HG03432 (cell line): ENCODE results near the gene FGD2.
"Not testable (repeated sequence)": the region's sequence is repeated elsewhere in the genome, so short reads cannot be mapped to it uniquely, and the experiment has no call there.

ENCODE experiments used
- ATAC-seq: cut with Tn5 transposase; IDR thresholded peaks from one replicate; pipeline ENCODE4 v1.9.1; 2021; ENCODE audit warnings: mild to moderate bottlenecking, moderate library complexity; ENCODE audit not compliant: unreplicated experiment

Gene FGD2

DNA sequence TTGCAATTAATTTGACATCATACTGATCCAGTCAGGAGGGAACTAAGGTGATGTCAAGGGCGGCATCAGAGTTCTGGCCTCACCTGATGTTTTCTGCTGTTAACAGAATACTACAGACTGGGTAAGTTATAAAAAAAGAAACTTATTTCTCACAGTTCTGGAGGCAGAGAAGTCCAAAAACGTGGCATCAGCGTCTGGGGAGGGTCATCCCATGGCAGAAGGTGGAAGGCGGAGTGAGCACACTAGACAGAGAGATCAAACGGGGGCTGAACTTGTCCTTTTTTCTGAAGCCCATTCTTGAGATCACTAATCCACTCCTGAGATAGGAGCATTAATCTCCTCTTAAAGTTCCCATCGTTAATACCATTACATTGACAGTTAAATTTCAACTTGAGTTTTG is 16.2 kb upstream of the FGD2 start:
- ATAC-seq, result no peak

- not testable (repeated sequence) for ATAC-seq
These were observed 15.1 kb upstream of the FGD2 start for GRCh38 chr6:36990401-36990800.

- no peak for ATAC-seq
These were observed 7.4 kb upstream of the FGD2 start for GRCh38 chr6:36997811-36998722.

- ATAC-seq, result no peak
These were observed 6.8 kb upstream of the FGD2 start for GRCh38 chr6:36998723-36999038.

DNA sequence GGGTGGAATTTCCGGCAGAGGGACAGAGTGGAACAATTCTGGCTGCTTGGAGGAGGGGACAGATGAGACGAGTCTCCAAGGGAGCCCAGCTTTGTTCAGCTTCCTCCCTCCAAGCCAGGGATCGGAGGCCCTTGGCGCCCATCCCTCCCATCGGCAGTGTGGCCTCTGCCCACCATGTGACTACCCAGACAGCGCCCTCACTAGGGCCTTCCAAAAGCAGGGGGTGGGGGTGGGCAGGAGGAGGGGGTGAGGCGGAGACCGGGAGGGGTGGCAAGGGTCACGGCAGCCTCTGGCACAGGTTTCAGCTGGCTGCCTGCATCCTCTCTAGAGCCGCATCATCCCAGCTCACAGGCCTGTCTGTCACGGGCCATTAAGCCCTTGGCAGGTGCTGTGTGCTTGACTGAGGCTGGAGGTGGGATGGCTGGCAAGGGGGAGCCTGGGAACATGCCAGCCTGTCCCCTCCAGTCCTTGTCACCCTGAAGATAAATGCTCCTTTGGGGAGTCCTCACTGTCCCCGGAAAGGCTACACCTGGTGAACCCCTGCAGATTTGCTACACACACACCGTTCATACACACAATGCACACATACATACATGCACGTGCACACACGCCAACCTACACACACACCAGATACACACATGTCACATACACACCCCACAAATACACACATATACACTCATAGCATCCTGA is 6.2 kb upstream of the FGD2 start:
- no peak for ATAC-seq

DNA sequence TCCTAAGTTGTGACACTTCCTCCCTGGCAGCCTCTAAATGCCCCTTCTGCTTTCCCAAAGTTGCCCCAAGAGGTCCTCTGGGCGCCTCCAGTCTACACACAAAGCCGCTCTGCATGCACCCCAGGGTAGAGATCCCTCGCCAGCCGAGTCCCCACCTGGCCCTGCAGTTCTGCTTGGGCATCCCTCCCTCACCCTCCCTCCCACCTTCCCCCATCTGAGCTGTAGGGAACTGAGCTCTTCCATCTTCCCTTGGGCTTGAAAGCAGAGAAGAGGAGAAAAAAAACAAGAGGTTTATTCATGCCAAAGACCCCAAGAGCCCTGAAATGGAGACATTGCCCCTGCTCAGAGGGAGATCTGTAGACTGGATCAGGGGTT is 5.7 kb upstream of the FGD2 start:
- no peak for ATAC-seq

GRCh38 chr6:37004044-37004980 is 1.1 kb upstream of the FGD2 start:
- ATAC-seq, result peak; percentile 34

- ATAC-seq, result peak; percentile 5
These were observed 542 bp downstream of the FGD2 start for GRCh38 chr6:37005827-37006567.

DNA sequence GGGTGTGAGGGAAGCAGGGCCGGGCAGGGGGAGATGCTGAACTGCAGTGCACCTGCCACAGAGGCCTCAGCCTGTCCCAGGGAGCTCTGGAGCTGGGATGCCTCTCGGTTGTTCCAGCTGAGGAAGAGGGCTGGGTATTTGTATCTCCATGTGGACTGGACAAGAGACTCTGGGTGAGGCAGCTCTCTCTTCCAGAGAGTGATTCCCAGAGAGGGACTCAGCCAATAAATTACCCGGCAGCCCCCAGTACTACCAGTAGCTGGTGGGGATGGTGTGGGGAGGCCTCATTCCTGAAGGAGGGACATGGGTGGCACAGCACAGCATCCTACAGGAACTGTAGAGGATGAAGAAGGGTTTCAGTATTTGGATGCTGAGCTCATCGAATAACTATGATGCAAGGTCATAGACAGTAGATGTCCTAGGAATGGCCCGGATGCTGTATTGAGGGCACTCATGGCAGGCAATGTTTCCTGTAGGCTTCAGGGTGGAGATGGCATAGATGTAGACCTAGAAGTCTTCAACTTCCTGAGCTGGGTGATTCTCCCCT is 1.4 kb downstream of the FGD2 start:
- no peak for ATAC-seq

DNA sequence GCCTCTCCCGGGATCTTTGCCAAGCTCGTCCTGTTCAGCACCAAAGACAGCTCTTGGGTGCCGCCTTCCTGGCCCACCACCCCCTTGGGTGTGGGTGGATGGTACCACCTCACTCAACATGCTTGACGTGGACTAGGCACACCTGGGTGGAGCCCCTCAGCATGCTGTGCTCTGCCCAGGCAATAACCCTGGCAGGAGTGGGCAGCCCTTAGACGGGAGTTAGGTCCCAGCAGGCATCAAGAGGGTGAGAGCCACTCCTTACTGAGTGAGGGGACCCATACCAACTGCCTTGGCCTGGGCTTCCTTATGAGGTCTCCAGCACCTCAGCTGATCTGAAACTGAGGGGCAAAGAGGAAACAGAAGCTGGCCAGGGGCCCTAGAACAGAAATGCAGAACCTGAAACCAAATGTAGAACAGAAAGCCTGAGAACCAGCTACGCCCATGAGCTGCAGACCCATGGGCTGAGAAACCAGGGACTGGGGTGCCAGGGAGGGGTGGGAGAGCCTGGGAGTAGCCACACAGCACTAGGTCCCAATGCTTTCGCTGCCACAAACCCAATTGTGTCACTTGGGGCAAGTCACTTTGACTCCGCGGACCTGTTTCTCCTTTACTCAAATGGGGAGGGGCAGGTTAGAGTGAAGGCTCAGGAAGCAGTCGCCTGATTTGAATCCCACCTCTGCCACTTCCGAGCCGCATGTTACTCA is 2.0 kb downstream of the FGD2 start:
- peak; percentile 29 for ATAC-seq

- ATAC-seq, result no peak
These were observed 3.3 kb downstream of the FGD2 start for GRCh38 chr6:37008484-37009465.

- no peak for ATAC-seq
These were observed 5.0 kb downstream of the FGD2 start for GRCh38 chr6:37010402-37010892.

DNA sequence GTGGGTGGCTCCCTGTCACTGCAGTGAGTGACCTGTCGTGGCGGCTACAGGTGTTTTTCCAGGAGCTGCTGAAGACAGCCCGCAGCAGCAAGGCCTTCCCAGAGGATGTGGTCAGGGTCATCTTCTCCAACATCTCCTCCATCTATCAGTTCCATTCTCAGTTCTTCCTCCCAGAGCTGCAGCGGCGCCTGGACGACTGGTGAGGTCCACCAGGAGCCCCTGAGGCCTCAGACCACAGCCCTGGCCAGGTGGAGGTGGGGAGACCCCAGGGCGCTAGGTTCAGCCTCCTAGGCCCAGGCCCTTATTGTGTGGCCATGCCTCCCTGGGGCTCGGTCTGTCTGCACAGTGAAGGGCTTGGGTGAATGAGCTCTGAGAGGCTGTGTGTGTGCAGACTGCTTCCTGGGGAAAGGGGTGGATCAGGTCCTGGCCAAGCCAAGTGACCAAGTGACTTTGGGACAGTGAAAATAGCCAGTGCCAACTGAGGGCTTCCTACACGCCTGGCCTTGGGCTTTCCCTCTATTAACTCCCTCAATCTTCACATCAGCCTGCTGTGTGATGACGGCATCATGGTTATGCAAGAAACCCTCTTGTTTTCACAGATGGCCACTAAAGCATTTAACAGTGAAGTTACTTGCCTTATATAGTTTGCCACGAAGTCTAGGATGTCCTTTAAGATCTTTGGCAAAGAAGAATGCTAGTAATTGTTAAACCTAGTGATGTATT is 6.4 kb downstream of the FGD2 start:
- ATAC-seq, result no peak

DNA sequence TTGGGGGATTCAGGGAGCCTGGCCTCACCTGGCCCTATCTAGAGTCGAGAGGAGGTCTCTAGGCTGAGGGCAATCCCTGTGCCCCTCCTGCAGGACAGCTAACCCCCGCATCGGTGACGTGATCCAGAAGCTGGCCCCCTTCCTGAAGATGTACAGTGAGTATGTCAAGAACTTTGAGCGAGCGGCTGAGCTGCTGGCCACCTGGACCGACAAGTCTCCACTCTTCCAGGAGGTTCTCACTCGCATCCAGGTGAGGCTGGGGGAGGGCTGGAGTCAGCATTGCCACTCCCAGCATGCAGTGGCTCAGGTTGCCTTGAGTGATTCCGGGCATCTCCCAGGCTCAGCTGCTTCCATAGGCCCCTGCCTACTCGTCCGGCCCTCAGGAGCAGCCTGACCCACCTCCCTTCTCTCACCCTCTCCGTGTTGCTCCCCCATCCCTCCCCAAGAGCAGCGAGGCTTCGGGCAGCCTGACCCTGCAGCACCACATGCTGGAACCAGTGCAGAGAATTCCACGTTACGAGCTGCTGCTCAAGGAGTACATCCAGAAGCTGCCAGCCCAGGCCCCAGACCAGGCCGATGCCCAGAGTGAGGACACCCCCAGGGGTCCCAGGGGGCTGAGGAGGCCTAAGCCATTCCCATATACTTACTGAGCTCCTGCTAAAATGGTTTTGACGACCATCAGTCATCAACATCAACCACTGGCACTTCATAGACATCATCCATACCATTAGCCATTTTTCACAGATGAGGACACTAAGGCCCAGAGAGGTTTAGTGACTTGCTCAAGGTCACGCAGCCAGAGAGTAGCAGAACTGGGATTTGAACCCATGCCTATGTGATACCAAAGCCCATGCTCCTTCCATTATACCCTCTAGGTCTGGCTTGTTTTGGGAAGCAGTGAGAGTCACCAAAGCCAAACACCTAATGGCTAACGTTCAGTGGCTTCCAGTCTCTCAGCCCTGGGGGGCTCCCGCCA is 8.3 kb downstream of the FGD2 start:
- no peak for ATAC-seq

- no peak for ATAC-seq
These were observed 9.2 kb downstream of the FGD2 start for GRCh38 chr6:37014667-37015066.

DNA sequence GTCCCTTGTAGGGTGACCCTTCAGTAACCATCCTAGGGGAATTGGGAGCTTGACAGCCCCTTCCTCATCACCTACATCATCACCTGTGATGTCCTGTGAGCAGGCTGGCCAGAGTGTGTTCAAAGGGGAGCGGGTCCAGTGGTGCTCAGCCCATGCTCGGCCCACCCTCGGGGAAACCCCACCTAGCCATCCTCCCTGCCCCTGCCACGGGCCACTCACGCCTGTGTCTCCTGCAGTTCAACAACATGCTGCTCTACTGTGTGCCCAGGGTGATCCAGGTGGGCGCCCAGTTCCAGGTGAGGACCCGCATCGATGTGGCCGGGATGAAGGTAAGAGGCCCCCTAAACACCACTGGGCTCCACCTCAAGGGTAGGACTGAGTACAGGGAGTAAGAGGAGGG is 10.1 kb downstream of the FGD2 start:
- no peak for ATAC-seq

- ATAC-seq, result no peak
These were observed 11.5 kb downstream of the FGD2 start for GRCh38 chr6:37016995-37017394.
